ENCODE data around the gene MAT2A.
"Not testable (repeated sequence)": the region's sequence is repeated elsewhere in the genome, so short reads cannot be mapped to it uniquely, and the experiment has no call there.

Gene MAT2A

DNA sequence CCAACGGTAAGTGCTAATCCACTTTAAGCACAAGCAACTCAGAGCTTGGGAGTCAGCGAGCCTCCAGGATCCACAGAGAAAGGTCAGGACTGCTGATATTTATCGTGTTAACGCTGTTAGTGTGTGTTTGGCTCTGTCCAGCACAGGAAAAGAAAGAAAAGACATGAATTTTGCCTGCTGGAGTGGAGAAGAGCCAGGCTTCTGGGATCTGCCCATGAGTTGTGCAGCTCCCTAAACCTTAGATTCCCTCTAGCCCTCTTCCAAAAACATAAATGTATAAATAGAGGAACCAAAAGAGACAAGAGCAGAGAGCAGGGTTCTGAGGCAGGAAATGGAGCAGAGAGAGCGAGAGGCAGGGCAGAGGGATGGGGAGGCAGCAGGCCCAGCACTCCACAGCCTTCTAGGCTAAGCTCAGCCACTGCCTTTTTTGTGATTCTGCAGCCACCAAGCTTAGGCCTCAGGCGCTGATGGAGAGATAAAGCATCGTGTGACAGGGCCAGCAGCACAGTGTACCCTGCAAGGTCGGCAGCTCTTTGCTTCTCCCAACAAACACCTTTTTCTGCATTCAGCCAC is 14.5 kb upstream of the MAT2A start:
- DNase-seq, result no peak

- DNase-seq, result no peak
Observed at GRCh38 chr2:85525029-85525428, 13.9 kb upstream of the MAT2A start.

DNA sequence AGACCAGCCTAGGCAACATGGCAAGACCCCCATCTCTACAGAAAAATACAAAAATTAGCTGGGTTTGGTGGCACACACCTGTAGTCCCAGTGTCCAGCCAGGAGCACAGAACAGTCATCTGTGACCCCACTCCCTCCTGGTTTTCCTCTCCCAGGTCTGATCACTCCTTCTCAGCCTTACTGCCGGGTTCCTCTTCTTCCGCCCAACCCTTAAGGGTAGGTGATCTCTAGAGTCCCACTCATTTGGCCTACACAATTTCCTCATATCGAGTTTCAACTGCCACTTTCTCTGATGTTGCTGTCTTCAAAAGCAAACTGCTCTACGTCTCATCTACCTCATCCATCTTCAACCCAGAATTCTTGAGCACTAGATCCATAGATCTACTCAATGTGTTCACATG is 13.4 kb upstream of the MAT2A start:
- no peak for DNase-seq

- no peak for DNase-seq
Observed at GRCh38 chr2:85527787-85528186, 11.2 kb upstream of the MAT2A start.

- no peak for DNase-seq
Observed at GRCh38 chr2:85528355-85528754, 10.6 kb upstream of the MAT2A start.

DNA sequence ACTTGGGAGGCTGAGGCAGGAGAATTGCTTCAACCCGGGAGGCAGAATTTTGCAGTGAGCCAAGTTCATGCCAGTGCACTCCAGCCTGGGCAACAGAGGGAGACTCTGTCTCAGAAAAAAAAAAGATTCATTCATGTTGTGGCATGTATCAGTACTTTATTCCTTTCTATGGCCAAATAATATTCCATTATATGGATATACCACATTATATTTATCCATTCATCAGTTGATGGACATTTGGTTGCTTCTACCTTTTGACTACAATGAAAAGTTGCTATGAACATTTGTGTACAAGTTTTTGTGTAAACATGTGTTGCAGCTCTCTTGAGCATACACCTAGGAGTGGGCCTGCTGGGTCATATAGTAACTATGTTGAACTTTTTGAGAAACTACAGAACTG is 9.2 kb upstream of the MAT2A start:
- no peak for DNase-seq

- DNase-seq, result no peak
Observed at GRCh38 chr2:85531589-85531988, 7.4 kb upstream of the MAT2A start.

DNA sequence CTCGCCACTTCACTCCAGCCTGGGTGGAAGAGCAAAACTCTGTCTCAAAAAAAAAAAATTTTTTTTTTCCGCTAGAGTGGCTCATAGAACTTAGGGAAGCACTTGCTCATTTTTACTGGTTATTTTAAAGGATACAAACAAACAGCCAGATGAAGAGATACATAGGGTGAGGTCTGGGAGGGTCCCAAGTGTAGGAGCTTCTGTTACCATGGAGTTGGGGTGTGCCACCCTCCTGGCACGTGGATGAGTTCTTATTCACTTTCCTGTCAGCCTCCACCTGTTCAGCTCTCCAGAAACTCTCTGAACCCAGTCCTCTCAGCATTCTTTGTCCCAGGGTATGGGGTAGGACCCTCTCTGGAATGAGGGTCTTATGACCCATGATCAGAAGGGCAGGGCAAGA is 4.9 kb upstream of the MAT2A start:
- DNase-seq, result no peak

- no peak for DNase-seq
Observed at GRCh38 chr2:85534881-85535280, 4.1 kb upstream of the MAT2A start.

GRCh38 chr2:85536479-85536878 is 2.5 kb upstream of the MAT2A start:
- no peak for DNase-seq

DNA sequence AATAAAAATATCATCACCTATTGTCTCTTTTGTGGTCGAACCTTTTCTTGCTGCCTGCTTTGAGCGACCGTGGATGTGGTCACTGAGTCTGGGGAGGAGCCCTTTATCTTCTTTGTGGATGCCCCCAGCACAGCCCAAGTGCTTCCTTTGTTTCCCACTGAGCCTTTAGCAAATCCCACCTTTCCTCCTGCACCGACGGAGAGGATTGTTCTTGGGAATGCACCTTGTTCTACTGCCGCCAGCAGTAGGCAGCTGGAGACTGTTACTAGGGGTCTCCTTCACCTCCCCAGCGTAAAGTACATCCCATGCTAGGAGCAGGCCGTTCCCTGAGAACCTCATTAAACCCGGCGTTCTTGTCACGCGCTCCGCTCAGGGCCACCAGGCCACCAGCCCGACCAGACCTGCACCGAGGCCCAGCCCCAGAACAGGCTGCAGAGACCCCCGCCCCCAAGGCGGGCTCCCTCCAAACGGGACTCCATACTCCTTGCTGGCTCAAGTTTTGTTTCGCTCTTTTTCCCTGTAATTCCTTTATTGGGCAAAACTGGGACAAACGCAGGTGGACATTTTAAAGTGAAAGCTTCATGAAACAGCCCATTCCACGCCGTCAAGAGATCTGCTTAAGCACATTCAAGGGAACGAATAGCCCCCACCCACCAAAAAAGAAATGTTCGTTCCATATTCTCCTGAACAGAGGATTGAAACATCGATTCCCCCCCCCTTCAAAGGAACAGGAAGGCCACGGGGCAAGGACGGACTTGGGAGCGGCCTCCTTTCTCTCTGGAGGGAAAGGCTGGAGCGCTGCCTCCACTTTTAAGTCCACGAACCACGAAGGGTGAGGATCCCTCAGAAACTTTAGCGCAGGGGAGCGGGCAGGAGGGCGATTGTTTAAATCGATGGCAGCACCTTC is 1.1 kb upstream of the MAT2A start:
- peak in 1 of 2 donors; percentile 17 for DNase-seq

- peak; percentile 75 to 77 for DNase-seq
Observed at GRCh38 chr2:85539361-85540132, 579 bp downstream of the MAT2A start.

DNA sequence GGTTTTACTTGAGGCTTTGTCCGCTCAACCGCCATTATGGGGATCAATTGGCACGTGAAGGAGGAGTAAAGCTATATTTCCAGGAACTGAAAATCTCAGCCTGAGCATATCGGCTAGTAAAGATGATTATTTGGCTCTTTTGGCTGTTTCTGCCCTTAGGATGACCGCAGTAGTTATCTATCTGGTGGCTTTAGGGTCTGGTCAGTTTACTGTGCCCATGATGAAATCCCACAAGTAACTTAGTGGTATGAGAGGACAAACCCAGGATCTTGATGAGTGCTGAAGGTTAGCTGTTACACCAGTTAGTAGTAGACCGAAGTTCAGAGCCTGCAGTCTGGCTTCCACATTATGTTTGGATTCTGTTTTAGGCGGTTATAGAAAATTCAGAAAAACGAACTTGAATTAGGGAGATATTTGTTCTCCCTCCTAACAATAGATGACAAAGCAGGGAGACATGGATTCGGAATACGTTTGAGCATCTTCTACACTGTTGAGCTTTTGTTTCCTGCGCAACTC is 1.2 kb downstream of the MAT2A start:
- DNase-seq, result no peak

GRCh38 chr2:85541262-85541661 is 2.3 kb downstream of the MAT2A start:
- DNase-seq, result no peak

DNA sequence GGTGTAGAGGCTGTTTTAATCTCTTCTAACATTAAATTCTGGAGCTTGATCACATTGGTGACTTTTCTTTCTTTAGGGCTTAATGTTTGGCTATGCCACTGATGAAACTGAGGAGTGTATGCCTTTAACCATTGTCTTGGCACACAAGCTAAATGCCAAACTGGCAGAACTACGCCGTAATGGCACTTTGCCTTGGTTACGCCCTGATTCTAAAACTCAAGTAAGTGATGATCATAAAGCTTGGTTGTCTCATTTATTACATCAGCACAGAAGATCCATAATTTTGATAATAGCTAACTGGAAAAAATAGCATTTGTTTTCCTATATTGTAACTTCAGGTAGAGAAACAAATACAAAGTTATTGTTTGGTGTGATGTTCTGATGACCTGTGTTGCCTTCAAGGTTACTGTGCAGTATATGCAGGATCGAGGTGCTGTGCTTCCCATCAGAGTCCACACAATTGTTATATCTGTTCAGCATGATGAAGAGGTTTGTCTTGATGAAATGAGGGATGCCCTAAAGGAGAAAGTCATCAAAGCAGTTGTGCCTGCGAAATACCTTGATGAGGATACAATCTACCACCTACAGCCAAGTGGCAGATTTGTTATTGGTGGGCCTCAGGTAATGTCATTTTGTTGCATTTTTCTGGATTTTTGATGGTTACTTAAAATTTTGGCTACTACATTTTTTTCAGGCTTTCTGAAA is 2.9 kb downstream of the MAT2A start:
- DNase-seq, result no peak

DNA sequence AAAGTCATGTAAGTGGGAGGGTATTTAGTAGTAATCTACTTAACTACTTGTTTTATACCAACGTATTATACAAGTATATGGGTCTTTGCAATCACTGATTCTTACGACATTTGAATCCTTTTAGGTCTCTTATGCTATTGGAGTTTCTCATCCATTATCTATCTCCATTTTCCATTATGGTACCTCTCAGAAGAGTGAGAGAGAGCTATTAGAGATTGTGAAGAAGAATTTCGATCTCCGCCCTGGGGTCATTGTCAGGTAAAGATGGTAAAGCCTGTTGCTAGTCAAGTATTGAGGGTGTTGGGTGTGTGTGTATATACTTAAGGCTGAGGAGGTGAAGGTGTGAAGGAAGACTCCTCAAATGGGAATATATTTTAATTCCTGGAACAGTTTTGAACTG is 3.8 kb downstream of the MAT2A start:
- no peak for DNase-seq

DNA sequence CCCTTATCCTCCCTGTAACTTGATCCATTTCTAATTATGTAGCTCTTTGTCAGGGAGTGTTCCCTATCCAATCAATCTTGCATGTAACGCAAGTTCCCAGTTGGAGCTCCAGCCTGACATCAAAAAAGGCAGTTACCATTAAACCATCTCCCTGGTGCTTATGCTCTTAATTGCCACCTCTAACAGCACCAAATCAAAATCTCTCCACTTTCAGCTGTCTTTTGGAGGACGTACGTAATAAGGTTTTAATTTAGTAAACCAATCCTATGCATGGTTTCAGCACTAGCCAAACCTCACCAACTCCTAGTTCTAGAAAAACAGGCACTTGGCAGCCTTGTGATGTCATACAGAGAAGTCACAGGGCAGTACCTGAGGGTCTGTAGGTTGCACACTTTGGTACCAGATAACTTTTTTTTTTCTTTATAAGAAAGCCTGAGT is 5.3 kb downstream of the MAT2A start:
- DNase-seq, result not testable (repeated sequence)

DNA sequence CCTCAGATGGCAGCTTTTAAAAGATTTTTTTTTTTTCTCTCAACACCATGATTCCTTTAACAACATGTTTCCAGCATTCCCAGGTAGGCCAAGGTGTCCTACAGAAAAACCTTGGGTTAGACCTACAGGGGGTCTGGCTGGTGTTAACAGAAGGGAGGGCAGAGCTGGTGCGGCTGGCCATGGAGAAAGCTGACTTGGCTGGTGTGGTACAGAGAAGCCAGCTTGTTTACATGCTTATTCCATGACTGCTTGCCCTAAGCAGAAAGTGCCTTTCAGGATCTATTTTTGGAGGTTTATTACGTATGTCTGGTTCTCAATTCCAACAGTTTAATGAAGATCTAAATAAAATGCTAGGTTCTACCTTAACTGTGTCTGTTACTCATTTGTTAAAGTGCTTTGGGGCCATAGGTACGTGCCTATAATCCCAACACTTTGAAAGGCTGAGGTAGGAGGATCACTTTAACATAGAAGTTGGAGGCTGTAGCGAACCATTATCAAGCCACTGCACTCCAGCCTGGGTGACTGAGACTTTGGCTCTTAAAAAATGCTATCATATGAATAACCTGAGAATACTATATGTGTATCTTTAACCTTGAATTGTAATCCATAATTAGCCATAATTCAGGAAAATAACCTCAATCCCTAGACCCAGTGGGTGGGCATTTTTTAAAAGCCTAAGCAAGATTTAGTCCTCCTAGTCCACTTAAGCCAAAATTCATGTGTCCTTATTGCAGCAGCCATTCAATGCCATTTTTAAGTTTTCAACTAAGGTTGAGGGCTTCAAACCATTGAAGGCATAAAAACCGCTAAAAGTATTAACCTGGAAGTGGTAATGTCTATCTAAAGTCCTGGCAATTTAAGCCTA is 6.2 kb downstream of the MAT2A start:
- DNase-seq, result not testable (repeated sequence)

- no peak for DNase-seq
Observed at GRCh38 chr2:85545780-85546240, 6.8 kb downstream of the MAT2A start.

- no peak for DNase-seq
Observed at GRCh38 chr2:85547089-85547858, 8.3 kb downstream of the MAT2A start.
